ENCODE data around the gene NELFE.
"Not testable (repeated sequence)": the region's sequence is repeated elsewhere in the genome, so short reads cannot be mapped to it uniquely, and the experiment has no call there.

DNA sequence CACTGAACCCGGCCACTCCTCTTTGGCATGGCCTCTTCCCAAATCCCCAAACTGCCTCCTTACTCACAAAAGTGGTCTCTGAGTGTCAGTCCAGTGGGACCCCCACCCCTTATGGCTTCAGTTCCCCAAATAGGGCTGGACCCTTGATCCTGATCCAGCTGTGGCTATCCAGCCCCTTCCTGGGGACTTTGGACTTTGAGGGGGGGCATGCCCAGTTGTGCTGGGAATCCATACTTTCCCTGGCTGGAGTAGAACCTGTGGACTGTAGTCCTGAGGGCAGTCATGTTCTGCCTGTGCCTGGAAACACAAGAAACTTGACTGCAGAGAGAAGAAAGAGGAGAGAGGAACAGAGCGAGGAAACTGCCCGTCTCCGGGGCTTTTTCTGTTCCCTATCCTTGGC lies 45.6 kb upstream of the NELFE start:
- TF ChIP-seq, protein P1, sequence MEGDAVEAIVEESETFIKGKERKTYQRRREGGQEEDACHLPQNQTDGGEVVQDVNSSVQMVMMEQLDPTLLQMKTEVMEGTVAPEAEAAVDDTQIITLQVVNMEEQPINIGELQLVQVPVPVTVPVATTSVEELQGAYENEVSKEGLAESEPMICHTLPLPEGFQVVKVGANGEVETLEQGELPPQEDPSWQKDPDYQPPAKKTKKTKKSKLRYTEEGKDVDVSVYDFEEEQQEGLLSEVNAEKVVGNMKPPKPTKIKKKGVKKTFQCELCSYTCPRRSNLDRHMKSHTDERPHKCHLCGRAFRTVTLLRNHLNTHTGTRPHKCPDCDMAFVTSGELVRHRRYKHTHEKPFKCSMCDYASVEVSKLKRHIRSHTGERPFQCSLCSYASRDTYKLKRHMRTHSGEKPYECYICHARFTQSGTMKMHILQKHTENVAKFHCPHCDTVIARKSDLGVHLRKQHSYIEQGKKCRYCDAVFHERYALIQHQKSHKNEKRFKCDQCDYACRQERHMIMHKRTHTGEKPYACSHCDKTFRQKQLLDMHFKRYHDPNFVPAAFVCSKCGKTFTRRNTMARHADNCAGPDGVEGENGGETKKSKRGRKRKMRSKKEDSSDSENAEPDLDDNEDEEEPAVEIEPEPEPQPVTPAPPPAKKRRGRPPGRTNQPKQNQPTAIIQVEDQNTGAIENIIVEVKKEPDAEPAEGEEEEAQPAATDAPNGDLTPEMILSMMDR (conservative IDR thresholded peaks at IDR 0.05) = not testable (repeated sequence)
- not testable (repeated sequence) for TF ChIP-seq EZH2 (IDR thresholded peaks at IDR 0.05; ENCODE audit: low read depth)

Data from PC-9 (cell line).